BE2C (cell line): ENCODE results near the gene SLC16A8.
"Not testable (repeated sequence)": the region's sequence is repeated elsewhere in the genome, so short reads cannot be mapped to it uniquely, and the experiment has no call there.

Experiments used
- DNase-seq: peaks from one replicate; pipeline ENCODE4 v3.0.0-alpha.2; 2020
- H3K27me3 ChIP-seq: fragments of 250-450 bp; sonication (Bioruptor Pico); 2 replicates; pipeline ENCODE4 v1.5.1; 2020; ENCODE audit warnings: mild to moderate bottlenecking
- H3K36me3 ChIP-seq: fragments of 250-450 bp; sonication (Bioruptor Pico); 2 replicates; pipeline ENCODE4 v1.5.1; 2020; ENCODE audit warnings: mild to moderate bottlenecking
- H3K4me1 ChIP-seq: fragments of 250-450 bp; sonication (Bioruptor Pico); 2 replicates; pipeline ENCODE4 v1.5.1; 2020
- H3K4me3 ChIP-seq: 2 replicates; pipeline ENCODE4 v1.5.1; 2011; ENCODE audit warnings: low read depth, low read length
- H3K9me3 ChIP-seq: fragments of 250-450 bp; sonication (Bioruptor Pico); 2 replicates; pipeline ENCODE4 v1.5.1; 2020
- CTCF ChIP-seq: IDR thresholded peaks from 2 replicates; pipeline ENCODE4 v1.5.1; 2012; ENCODE audit warnings: mild to moderate bottlenecking, low read depth, low read length

SLC16A8 gene

GRCh38 chr22:38038890-38039812 is 44.8 kb downstream of the SLC16A8 start:
- no peak for TF ChIP-seq CTCF
- Histone ChIP-seq H3K36me3 (no peaks in the 10 kb centered on the region), H3K4me3 (no peak overlapping the region), H3K4me1 (no peaks in the 10 kb centered on the region; the same call in 1 of the 2 replicates), H3K9me3 (no peaks in the 10 kb centered on the region), H3K27me3 (no peaks in the 10 kb centered on the region)
- DNase-seq = no peak

GRCh38 chr22:38038426-38038825 is 45.6 kb downstream of the SLC16A8 start:
- Histone ChIP-seq H3K4me3 (no peak overlapping the region), H3K36me3 (no peaks in the 10 kb centered on the region), H3K4me1 (no peaks in the 10 kb centered on the region; the same call in 1 of the 2 replicates), H3K27me3 (no peaks in the 10 kb centered on the region), H3K9me3 (no peaks in the 10 kb centered on the region)
- DNase-seq = no peak
- no peak for TF ChIP-seq CTCF

- H3K4me3 ChIP-seq, H3K36me3 ChIP-seq, H3K4me1 ChIP-seq, DNase-seq, H3K27me3 ChIP-seq, H3K9me3 ChIP-seq: not testable (repeated sequence)
These were observed 46.4 kb downstream of the SLC16A8 start for GRCh38 chr22:38037367-38038150.

- no peaks in the 10 kb centered on the region for H3K36me3 ChIP-seq
- no peaks in the 10 kb centered on the region for H3K27me3 ChIP-seq
- DNase-seq = no peak
- H3K4me3 ChIP-seq = no peak overlapping the region
- H3K9me3 ChIP-seq = no peaks in the 10 kb centered on the region
- H3K4me1 ChIP-seq = no peaks in the 10 kb centered on the region; the same call in 1 of the 2 replicates
- no peak for TF ChIP-seq CTCF
These were observed 47.5 kb downstream of the SLC16A8 start for GRCh38 chr22:38036392-38037062.

- DNase-seq = no peak
- Histone ChIP-seq H3K4me3 (no peak overlapping the region), H3K4me1 (no peaks in the 10 kb centered on the region; the same call in 1 of the 2 replicates), H3K36me3 (no peaks in the 10 kb centered on the region), H3K9me3 (no peaks in the 10 kb centered on the region), H3K27me3 (no peaks in the 10 kb centered on the region)
- no peak for TF ChIP-seq CTCF
These were observed 48.5 kb downstream of the SLC16A8 start for GRCh38 chr22:38035530-38035885.

GRCh38 chr22:38034884-38035529 is 49.0 kb downstream of the SLC16A8 start:
- no peak for DNase-seq
- Histone ChIP-seq H3K4me1 (no peaks in the 10 kb centered on the region; the same call in 1 of the 2 replicates), H3K4me3 (no peak overlapping the region), H3K27me3 (no peaks in the 10 kb centered on the region), H3K9me3 (no peaks in the 10 kb centered on the region), H3K36me3 (no peaks in the 10 kb centered on the region)
- TF ChIP-seq CTCF = no peak
